Tibial artery (tissue), 4 donors: ENCODE measurements around the gene WDR7.

Source experiments
- DNase-seq, 2 donors: peaks; one replicate each; pipeline ENCODE4 v3.0.0-alpha.2; 2019
- H3K27ac ChIP-seq, 2 donors: fragments of 200-600 bp; sonication (generic) in 1 of 2; 1 replicate in 1 of 2; 2 replicates in 1 of 2; pipeline ENCODE4 v1.5.1; 2018 to 2019; ENCODE audit warnings: mild to moderate bottlenecking in 1 of 2
- H3K27me3 ChIP-seq, 2 donors: fragments of 200-600 bp; sonication (generic) in 1 of 2; one replicate each; pipeline versions ENCODE4 v1.5.1 to v1.6.0; 2016 to 2019
- H3K36me3 ChIP-seq, 3 donors: fragments of 200-600 bp; sonication (generic) in 2 of 3; one replicate each; pipeline ENCODE4 v1.5.1; 2016 to 2019; ENCODE audit warnings: mild to moderate bottlenecking in 2 of 3
- H3K4me1 ChIP-seq, 4 donors: fragments of 200-600 bp; sonication (generic) in 2 of 4; 1 replicate in 3 of 4; 2 replicates in 1 of 4; pipeline ENCODE4 v1.5.1; 2016 to 2019
- H3K4me3 ChIP-seq, 2 donors: fragments of 200-600 bp; sonication (generic) in 1 of 2; 1 replicate in 1 of 2; 2 replicates in 1 of 2; pipeline ENCODE4 v1.5.1; 2018 to 2019; ENCODE audit warnings: mild to moderate bottlenecking in 2 of 2
- H3K9me3 ChIP-seq, 3 donors: fragments of 200-600 bp; sonication (generic) in 1 of 3; one replicate each; pipeline ENCODE4 v1.5.1; 2016 to 2019
- intact Hi-C: fragments of 100-400 bp; cut with DNase I; formaldehyde crosslinking; loops from one replicate; pipeline ENCODE4 v1.15.0; 2023; ENCODE audit warnings: low total_unique reads
- TF ChIP-seq, protein P1 (sequence below), 2 experiments: fragments of 200-600 bp in 1 of 2; fragments of 450-650 bp in 1 of 2; IDR thresholded peaks; one replicate each; pipeline ENCODE4 v1.5.1; 2017 to 2019; ENCODE audit warnings: antibody characterized with exemption in 2 of 2, mild to moderate bottlenecking in 1 of 2, moderate library complexity in 1 of 2

The WDR7 gene

DNA sequence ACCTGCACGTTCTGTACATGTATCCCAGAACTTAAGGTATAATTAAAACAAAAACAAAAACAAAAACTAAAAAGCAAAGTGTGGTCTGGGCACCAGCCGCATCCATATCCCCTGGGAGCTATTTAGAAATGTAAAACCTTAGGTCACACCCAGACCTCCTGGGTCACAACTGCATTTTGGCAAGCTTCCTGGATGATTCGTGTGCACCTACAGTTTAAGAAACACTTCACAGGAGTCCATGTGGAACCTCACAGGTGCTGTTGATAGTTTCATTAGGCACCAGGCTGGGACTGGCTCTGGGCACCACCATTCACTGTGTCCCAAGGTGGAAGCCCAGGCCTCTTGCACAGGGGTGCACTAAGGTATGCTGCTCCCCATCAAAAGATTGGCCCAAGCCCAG, 392.1 kb downstream of the WDR7 start:
- intact Hi-C loops: no loop called here
- H3K36me3 ChIP-seq: no peaks in the 10 kb centered on the region

DNA sequence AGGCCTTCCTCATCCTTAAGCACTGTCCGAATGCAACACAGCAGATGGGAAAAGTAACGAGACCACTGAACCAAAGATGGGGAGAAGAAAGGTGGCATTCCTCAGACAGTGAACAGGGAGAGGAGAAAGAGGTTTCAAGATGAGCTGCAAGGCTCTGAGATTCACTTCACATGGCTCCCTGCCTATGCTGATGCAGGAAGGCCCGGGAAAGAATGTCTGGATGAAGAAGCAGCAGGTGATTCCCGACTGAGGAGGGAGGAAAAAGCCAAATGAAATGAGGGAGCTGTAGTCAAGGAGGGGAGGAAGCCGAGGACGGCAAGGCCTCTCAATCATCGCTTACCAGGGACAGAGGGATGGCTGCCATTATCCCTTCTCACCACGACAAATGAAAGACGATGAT, 397.2 kb downstream of the WDR7 start:
- intact Hi-C loops: no loop called here
- no peak overlapping the region for H3K4me3 ChIP-seq
- no peaks in the 10 kb centered on the region for H3K27me3 ChIP-seq
- no peaks in the 10 kb centered on the region for H3K36me3 ChIP-seq
- peaks cover 0 to 8% (median 6%) of the 10 kb centered on the region in 3 donors for H3K9me3 ChIP-seq
- H3K27ac ChIP-seq: no peak overlapping the region
- no peaks in the 10 kb centered on the region for H3K4me1 ChIP-seq
- no peak for DNase-seq
- TF ChIP-seq, protein P1, sequence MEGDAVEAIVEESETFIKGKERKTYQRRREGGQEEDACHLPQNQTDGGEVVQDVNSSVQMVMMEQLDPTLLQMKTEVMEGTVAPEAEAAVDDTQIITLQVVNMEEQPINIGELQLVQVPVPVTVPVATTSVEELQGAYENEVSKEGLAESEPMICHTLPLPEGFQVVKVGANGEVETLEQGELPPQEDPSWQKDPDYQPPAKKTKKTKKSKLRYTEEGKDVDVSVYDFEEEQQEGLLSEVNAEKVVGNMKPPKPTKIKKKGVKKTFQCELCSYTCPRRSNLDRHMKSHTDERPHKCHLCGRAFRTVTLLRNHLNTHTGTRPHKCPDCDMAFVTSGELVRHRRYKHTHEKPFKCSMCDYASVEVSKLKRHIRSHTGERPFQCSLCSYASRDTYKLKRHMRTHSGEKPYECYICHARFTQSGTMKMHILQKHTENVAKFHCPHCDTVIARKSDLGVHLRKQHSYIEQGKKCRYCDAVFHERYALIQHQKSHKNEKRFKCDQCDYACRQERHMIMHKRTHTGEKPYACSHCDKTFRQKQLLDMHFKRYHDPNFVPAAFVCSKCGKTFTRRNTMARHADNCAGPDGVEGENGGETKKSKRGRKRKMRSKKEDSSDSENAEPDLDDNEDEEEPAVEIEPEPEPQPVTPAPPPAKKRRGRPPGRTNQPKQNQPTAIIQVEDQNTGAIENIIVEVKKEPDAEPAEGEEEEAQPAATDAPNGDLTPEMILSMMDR (IDR thresholded peaks at IDR 0.05): no peak

More for the DNA sequence above, 392.1 kb downstream of the WDR7 start:
- no peaks in the 10 kb centered on the region for H3K27me3 ChIP-seq
- H3K27ac ChIP-seq: no peak overlapping the region
- no peaks in the 10 kb centered on the region for H3K4me1 ChIP-seq
- DNase-seq: no peak
- H3K9me3 ChIP-seq: peaks cover 0 to 8% (median 6%) of the 10 kb centered on the region in 3 donors
- TF ChIP-seq, protein P1 (IDR thresholded peaks at IDR 0.05): no peak
- no peak overlapping the region for H3K4me3 ChIP-seq

- TF ChIP-seq, protein P1 (IDR thresholded peaks at IDR 0.05): no peak
- Histone ChIP-seq H3K36me3 (no peaks in the 10 kb centered on the region), H3K4me3 (no peak overlapping the region), H3K27me3 (no peaks in the 10 kb centered on the region), H3K9me3 (peaks cover 0 to 8% (median 6%) of the 10 kb centered on the region in 3 donors), H3K27ac (no peak overlapping the region), H3K4me1 (no peaks in the 10 kb centered on the region)
- intact Hi-C loops: no loop called here
- DNase-seq: no peak
Observed at GRCh38 chr18:57048859-57049258, 397.7 kb downstream of the WDR7 start.

GRCh38 chr18:57050310-57050949, 399.3 kb downstream of the WDR7 start:
- intact Hi-C loops: no loop called here
- TF ChIP-seq, protein P1 (IDR thresholded peaks at IDR 0.05): no peak
- Histone ChIP-seq H3K27ac (no peak overlapping the region), H3K4me3 (no peak overlapping the region), H3K4me1 (no peaks in the 10 kb centered on the region), H3K27me3 (no peaks in the 10 kb centered on the region), H3K9me3 (peaks cover 0 to 8% (median 6%) of the 10 kb centered on the region in 3 donors), H3K36me3 (no peaks in the 10 kb centered on the region)
- DNase-seq: no peak

DNA sequence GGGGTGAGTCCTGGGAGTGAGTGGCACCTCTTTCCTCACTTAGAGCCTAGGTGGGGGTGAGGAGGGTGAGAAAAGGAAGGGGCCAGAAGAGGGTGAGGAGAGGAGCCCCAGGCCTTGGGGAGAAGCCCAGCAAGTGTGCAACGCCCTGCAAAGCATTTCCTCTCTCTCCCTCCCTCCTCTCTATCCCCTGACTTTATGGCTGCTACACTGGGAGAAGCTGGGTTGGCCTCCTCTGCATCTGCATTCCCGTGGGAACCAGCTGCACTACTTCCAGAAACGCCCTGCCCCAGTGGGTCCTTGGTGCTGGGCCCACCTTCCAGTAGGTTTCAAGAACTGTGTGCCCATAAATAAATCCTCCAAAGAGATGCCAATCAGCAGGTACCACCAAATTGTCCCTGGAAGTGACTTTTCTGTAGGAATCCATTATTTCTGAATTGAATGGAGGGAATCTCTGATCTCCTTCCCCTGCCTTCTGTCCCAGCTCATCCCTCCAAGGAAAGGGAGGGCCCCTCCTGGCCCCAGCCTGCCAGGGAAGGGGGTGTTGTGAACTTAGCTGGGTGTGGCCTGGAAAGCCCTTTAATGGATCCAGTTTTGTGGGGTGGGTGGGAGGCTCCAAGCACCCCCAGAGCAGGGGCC, 400.0 kb downstream of the WDR7 start:
- peaks cover 0 to 6% (median 2%) of the 10 kb centered on the region in 3 donors for H3K9me3 ChIP-seq
- H3K4me3 ChIP-seq: no peak overlapping the region
- no peaks in the 10 kb centered on the region for H3K4me1 ChIP-seq
- intact Hi-C loops: no loop called here
- no peaks in the 10 kb centered on the region for H3K36me3 ChIP-seq
- H3K27me3 ChIP-seq: no peaks in the 10 kb centered on the region
- no peak for DNase-seq
- H3K27ac ChIP-seq: no peak overlapping the region
- TF ChIP-seq, protein P1 (IDR thresholded peaks at IDR 0.05): no peak
